NT2/D1 (cell line): ENCODE measurements around the gene EFCAB6.

Source experiments
- SUZ12 ChIP-seq: IDR thresholded peaks from 2 replicates; pipeline ENCODE4 v1.6.1; 2011; ENCODE audit not compliant: insufficient read length, insufficient read depth; ENCODE audit errors: extremely low read depth
- ZNF274 ChIP-seq: IDR thresholded peaks from 2 replicates; pipeline ENCODE4 v1.6.1; 2011; ENCODE audit warnings: mild to moderate bottlenecking, low read depth, low read length

GRCh38 chr22:43631201-43631600 lies 180.9 kb downstream of the EFCAB6 start:
- TF ChIP-seq ZNF274: no peak
- no peak for TF ChIP-seq SUZ12
